ENCODE measurements around the gene EGFR. TPM values are rescaled to one million over a fixed set of nuclear protein-coding genes. Genes with fewer than 3 reads are reported as not detected.

The EGFR gene
- total and polyA plus RNA-seq, 2 donors (not counting 1 experiment from before 2014, with no cell fraction given), result 55.3 to 62.8 TPM

- H3K27ac ChIP-seq (ENCODE audit: insufficient read depth, low read length), result peak overlapping the region; percentile 71
Observed at GRCh38 chr7:55140941-55141278, 122.1 kb downstream of the EGFR start.

GRCh38 chr7:55142919-55143600, 124.2 kb downstream of the EGFR start:
- Histone ChIP-seq H3K79me2 (ENCODE audit: control insufficient read depth, insufficient read depth, low read length) (peaks cover 18% of the 10 kb centered on the region), H3K27me3 (ENCODE audit: control insufficient read depth, insufficient read depth, low read length) (no peaks in the 10 kb centered on the region), H4K20me1 (ENCODE audit: control insufficient read depth, extremely low read depth, insufficient read depth, low read length) (no peaks in the 10 kb centered on the region), H3K36me3 (ENCODE audit: control insufficient read depth, insufficient read depth, low read length) (peaks cover 30% of the 10 kb centered on the region), H3K9me3 (ENCODE audit: control insufficient read depth, insufficient read depth, low read depth, low read length) (no peaks in the 10 kb centered on the region), H2AFZ (ENCODE audit: low read length) (no peak overlapping the region), H3K4me2 (ENCODE audit: extremely low read depth, insufficient read depth, low read length) (no peak overlapping the region), H3K4me3 (replicated peaks in 1 of 4; ENCODE audit: control extremely low read depth in 1 of 4, insufficient read depth in 1 of 4, low read depth in 3 of 4, low read length in 4 of 4) (no peak overlapping the region), H3K27ac (ENCODE audit: insufficient read depth, low read length) (no peak overlapping the region), H3K9ac (ENCODE audit: insufficient read depth, low read length) (no peak overlapping the region), H3K4me1 (ENCODE audit: control insufficient read depth, extremely low read depth, insufficient read depth, low read length) (peaks cover 9% of the 10 kb centered on the region)
- no peak for TF ChIP-seq EZH2 (IDR thresholded peaks at IDR 0.05; ENCODE audit: low read length, missing control alignments)
- TF ChIP-seq CTCF (conservative IDR thresholded peaks at IDR 0.05 in 1 of 2, IDR thresholded peaks at IDR 0.05 in 1 of 2; ENCODE audit: low read depth in 1 of 2, low read length in 2 of 2), result no peak
- no peak for DNase-seq (ENCODE audit: low read depth in 2 of 2)

More at GRCh38 chr7:55140941-55141278, 122.1 kb downstream of the EGFR start:
- Histone ChIP-seq H3K4me3 (replicated peaks in 1 of 4; ENCODE audit: control extremely low read depth in 1 of 4, insufficient read depth in 1 of 4, low read depth in 3 of 4, low read length in 4 of 4) (no peak overlapping the region), H3K79me2 (ENCODE audit: control insufficient read depth, insufficient read depth, low read length) (peaks cover 36% of the 10 kb centered on the region), H4K20me1 (ENCODE audit: control insufficient read depth, extremely low read depth, insufficient read depth, low read length) (no peaks in the 10 kb centered on the region), H3K27me3 (ENCODE audit: control insufficient read depth, insufficient read depth, low read length) (no peaks in the 10 kb centered on the region), H3K4me2 (ENCODE audit: extremely low read depth, insufficient read depth, low read length) (no peak overlapping the region), H3K9me3 (ENCODE audit: control insufficient read depth, insufficient read depth, low read depth, low read length) (no peaks in the 10 kb centered on the region), H3K4me1 (ENCODE audit: control insufficient read depth, extremely low read depth, insufficient read depth, low read length) (peaks cover 9% of the 10 kb centered on the region), H3K36me3 (ENCODE audit: control insufficient read depth, insufficient read depth, low read length) (peaks cover 22% of the 10 kb centered on the region), H3K9ac (ENCODE audit: insufficient read depth, low read length) (no peak overlapping the region), H2AFZ (ENCODE audit: low read length) (no peak overlapping the region)
- no peak for DNase-seq (ENCODE audit: low read depth in 2 of 2)
- TF ChIP-seq EZH2 (IDR thresholded peaks at IDR 0.05; ENCODE audit: low read length, missing control alignments) (no peak), CTCF (conservative IDR thresholded peaks at IDR 0.05 in 1 of 2, IDR thresholded peaks at IDR 0.05 in 1 of 2; ENCODE audit: low read depth in 1 of 2, low read length in 2 of 2) (no peak)

GRCh38 chr7:55144333-55145317, 125.8 kb downstream of the EGFR start:
- peaks cover 14% of the 10 kb centered on the region for H3K79me2 ChIP-seq (ENCODE audit: control insufficient read depth, insufficient read depth, low read length)
- no peaks in the 10 kb centered on the region for H3K9me3 ChIP-seq (ENCODE audit: control insufficient read depth, insufficient read depth, low read depth, low read length)
- no peak overlapping the region for H3K27ac ChIP-seq (ENCODE audit: insufficient read depth, low read length)
- peaks cover 11% of the 10 kb centered on the region for H3K4me1 ChIP-seq (ENCODE audit: control insufficient read depth, extremely low read depth, insufficient read depth, low read length)
- DNase-seq (ENCODE audit: low read depth in 2 of 2), result no peak
- no peak overlapping the region for H3K4me3 ChIP-seq (replicated peaks in 1 of 4; ENCODE audit: control extremely low read depth in 1 of 4, insufficient read depth in 1 of 4, low read depth in 3 of 4, low read length in 4 of 4)
- no peak for TF ChIP-seq EZH2 (IDR thresholded peaks at IDR 0.05; ENCODE audit: low read length, missing control alignments)
- TF ChIP-seq CTCF (conservative IDR thresholded peaks at IDR 0.05 in 1 of 2, IDR thresholded peaks at IDR 0.05 in 1 of 2; ENCODE audit: low read depth in 1 of 2, low read length in 2 of 2), result peak in 1 of 2 donors; percentile 23
- no peak overlapping the region for H2AFZ ChIP-seq (ENCODE audit: low read length)
- H3K4me2 ChIP-seq (ENCODE audit: extremely low read depth, insufficient read depth, low read length), result no peak overlapping the region
- H3K27me3 ChIP-seq (ENCODE audit: control insufficient read depth, insufficient read depth, low read length), result no peaks in the 10 kb centered on the region
- H4K20me1 ChIP-seq (ENCODE audit: control insufficient read depth, extremely low read depth, insufficient read depth, low read length), result no peaks in the 10 kb centered on the region
- no peak overlapping the region for H3K9ac ChIP-seq (ENCODE audit: insufficient read depth, low read length)
- H3K36me3 ChIP-seq (ENCODE audit: control insufficient read depth, insufficient read depth, low read length), result peaks cover 30% of the 10 kb centered on the region

Measured in fibroblast of lung (primary cell).